Kidney (tissue), 14 donors: ENCODE data around the gene PPP2R5E. TPM values are rescaled to one million over a fixed set of nuclear protein-coding genes. Genes with fewer than 3 reads are reported as not detected.

ENCODE experiments used
- DNase-seq, 5 donors: peaks; one replicate each; pipeline ENCODE4 v3.0.0-alpha.2; 2013 to 2020
- FAIRE-seq: peaks from 2 replicates; lab custom pipeline; 2012; peaks lifted over from hg19 to GRCh38; lab: Jason Lieb, UNC
- H3K27ac ChIP-seq, 2 donors: one replicate each; pipeline ENCODE4 v1.7.0; 2013; ENCODE audit warnings: low read depth in 2 of 2, low read length in 2 of 2, inconsistent platforms in 1 of 2
- H3K27me3 ChIP-seq: one replicate; pipeline ENCODE4 v1.7.1; 2013; ENCODE audit warnings: low read length, inconsistent platforms; ENCODE audit not compliant: control insufficient read depth, insufficient read depth
- H3K36me3 ChIP-seq, 3 donors: one replicate each; pipeline versions ENCODE4 v1.7.0 to v1.7.1; 2013; ENCODE audit warnings: low read length in 3 of 3, control low read depth in 1 of 3, inconsistent platforms in 1 of 3; ENCODE audit not compliant: insufficient read depth in 3 of 3, control insufficient read depth in 2 of 3
- H3K4me1 ChIP-seq, 3 donors: one replicate each; pipeline versions ENCODE4 v1.7.0 to v1.7.1; 2013; ENCODE audit warnings: low read length in 3 of 3, inconsistent platforms in 1 of 3, low read depth in 1 of 3; ENCODE audit not compliant: control insufficient read depth in 2 of 3, insufficient read depth in 2 of 3
- H3K4me3 ChIP-seq, 3 donors: one replicate each; pipeline versions ENCODE4 v1.7.0 to v1.8.1; 2013; ENCODE audit warnings: low read length in 3 of 3, control low read depth in 1 of 3, inconsistent platforms in 1 of 3
- H3K9ac ChIP-seq, 3 donors: one replicate each; pipeline versions ENCODE4 v1.7.0 to v1.7.1; 2013; ENCODE audit warnings: low read length in 3 of 3, control low read depth in 1 of 3, inconsistent platforms in 1 of 3
- H3K9me3 ChIP-seq, 3 donors: one replicate each; pipeline versions ENCODE4 v1.7.0 to v1.7.1; 2013; ENCODE audit warnings: low read length in 3 of 3, control low read depth in 1 of 3, inconsistent platforms in 1 of 3; ENCODE audit not compliant: control insufficient read depth in 2 of 3, insufficient read depth in 1 of 3
- CTCF ChIP-seq: IDR thresholded peaks from 3 replicates; pipeline ENCODE4 v1.5.1; 2012; ENCODE audit warnings: mild to moderate bottlenecking, moderate library complexity, borderline replicate concordance; ENCODE audit not compliant: insufficient read depth; ENCODE audit errors: extremely low read depth
- intact Hi-C: fragments of 100-400 bp; cut with DNase I; formaldehyde crosslinking; loops from one replicate; pipeline ENCODE4 v1.11.1; 2022
- polyA plus RNA-seq: library from polyadenylated mRNA; stranded (reverse); fragments of 350-450 nt; fragmentation: Illumina TruSeq; extraction: RNeasy Lipid Tissue Mini Kit (QIAGEN cat#74804); gene quantifications from one replicate; pipeline ENCODE4 v1.2.3, GENCODE V29; 2014; ENCODE audit warnings: low read depth, low replicate concordance; ENCODE audit not compliant: insufficient read depth
- total RNA-seq: library from RNA; stranded (reverse); fragmentation: NEBNext Ultra II Directional; extraction: Animal tissue kit (Norgen Biotek cat#: 25700); gene quantifications from one replicate; pipeline ENCODE4 v1.2.1, GENCODE V29; 2021
- donor health status: control.
- donor health status: control.
- donor health status: control.
- donor health status: control.
- donor health status: control.
- donor health status: DM: yes; HTN: yes; CAD: no.
- donor health status: Normal renal cell carcinoma (clear cell type).

Gene PPP2R5E
- total and polyA plus RNA-seq, 2 donors from 2014 or later = 9.7 to 46.5 TPM

- FAIRE-seq = no peak
- H3K9ac ChIP-seq = no peak overlapping the region
- intact Hi-C loops = no loop called here
- TF ChIP-seq CTCF = no peak
- no peak overlapping the region for H3K27ac ChIP-seq
- no peak for DNase-seq
- H3K4me1 ChIP-seq = peaks cover 0 to 8% (median 0%) of the 10 kb centered on the region in 3 donors
- H3K9me3 ChIP-seq = no peaks in the 10 kb centered on the region
- H3K4me3 ChIP-seq = no peak overlapping the region
- H3K36me3 ChIP-seq = no peaks in the 10 kb centered on the region
- no peaks in the 10 kb centered on the region for H3K27me3 ChIP-seq
Measured at GRCh38 chr14:63512861-63513260, 30.3 kb downstream of the PPP2R5E start.

- intact Hi-C loops = no loop called here
- no peak for FAIRE-seq
- Histone ChIP-seq H3K27ac (no peak overlapping the region), H3K36me3 (no peaks in the 10 kb centered on the region), H3K4me3 (no peak overlapping the region), H3K9me3 (no peaks in the 10 kb centered on the region), H3K4me1 (peaks cover 0 to 8% (median 0%) of the 10 kb centered on the region in 3 donors), H3K27me3 (no peaks in the 10 kb centered on the region), H3K9ac (no peak overlapping the region)
- DNase-seq = no peak
- no peak for TF ChIP-seq CTCF
Measured at GRCh38 chr14:63510538-63510937, 32.6 kb downstream of the PPP2R5E start.

- Histone ChIP-seq H3K9me3 (no peaks in the 10 kb centered on the region), H3K4me1 (no peaks in the 10 kb centered on the region), H3K9ac (no peak overlapping the region), H3K27ac (no peak overlapping the region), H3K4me3 (no peak overlapping the region), H3K27me3 (no peaks in the 10 kb centered on the region), H3K36me3 (no peaks in the 10 kb centered on the region)
- intact Hi-C loops = no loop called here
- TF ChIP-seq CTCF = no peak
- DNase-seq (no peak), FAIRE-seq (no peak)
Measured at GRCh38 chr14:63508033-63508432, 35.1 kb downstream of the PPP2R5E start.

- Histone ChIP-seq H3K9me3 (no peaks in the 10 kb centered on the region), H3K4me3 (no peak overlapping the region), H3K4me1 (no peaks in the 10 kb centered on the region), H3K9ac (no peak overlapping the region), H3K27me3 (no peaks in the 10 kb centered on the region), H3K27ac (no peak overlapping the region), H3K36me3 (no peaks in the 10 kb centered on the region)
- no peak for FAIRE-seq
- intact Hi-C loops = no loop called here
- no peak for DNase-seq
- no peak for TF ChIP-seq CTCF
Measured at GRCh38 chr14:63504648-63505047, 38.5 kb downstream of the PPP2R5E start.
